Osteoblast (primary cell): ENCODE measurements around the gene CDH5. TPM values are rescaled to one million over a fixed set of nuclear protein-coding genes. Genes with fewer than 3 reads are reported as not detected.

Experiments used
- DNase-seq: peaks from one replicate; pipeline ENCODE4 v3.0.0; 2011; ENCODE audit warnings: low spot score, mixed read lengths; ENCODE audit not compliant: insufficient read length; ENCODE audit errors: missing footprints
- H2AFZ ChIP-seq: 2 replicates; pipeline ENCODE4 v1.6.0; 2011; ENCODE audit warnings: mild to moderate bottlenecking, low read length
- H3K27ac ChIP-seq: 2 replicates; pipeline ENCODE4 v1.5.1; 2011; ENCODE audit warnings: mild to moderate bottlenecking, low read depth, low read length, moderate library complexity
- H3K27me3 ChIP-seq: 2 replicates; pipeline ENCODE4 v1.6.0; 2012; ENCODE audit warnings: mild to moderate bottlenecking, control low read depth, inconsistent platforms, low read length, moderate library complexity; ENCODE audit not compliant: insufficient read depth
- H3K36me3 ChIP-seq: 2 replicates; pipeline ENCODE4 v1.5.1; 2011; ENCODE audit warnings: mild to moderate bottlenecking, low read length, control low read depth, moderate library complexity; ENCODE audit not compliant: insufficient read depth
- H3K4me1 ChIP-seq: 2 replicates; pipeline ENCODE4 v1.5.1; 2011; ENCODE audit warnings: mild to moderate bottlenecking, low read length, control low read depth, moderate library complexity; ENCODE audit not compliant: insufficient read depth
- H3K4me2 ChIP-seq: 2 replicates; pipeline ENCODE4 v1.6.0; 2011; ENCODE audit warnings: mild to moderate bottlenecking, low read length; ENCODE audit not compliant: insufficient read depth
- H3K4me3 ChIP-seq: fragments of 200-600 bp; sonication (generic); 3 replicates; pipeline ENCODE4 v1.5.1; 2012; ENCODE audit warnings: mild to moderate bottlenecking, low read length, inconsistent platforms; ENCODE audit not compliant: insufficient read depth
- H3K79me2 ChIP-seq: 2 replicates; pipeline ENCODE4 v1.6.0; 2012; ENCODE audit warnings: mild to moderate bottlenecking, low read length, control low read depth, inconsistent platforms; ENCODE audit not compliant: insufficient read depth
- H3K9me3 ChIP-seq: 2 replicates; pipeline ENCODE4 v1.5.1; 2011; ENCODE audit warnings: low read depth, low read length, control low read depth
- H4K20me1 ChIP-seq: 2 replicates; pipeline ENCODE4 v1.6.0; 2012; ENCODE audit warnings: mild to moderate bottlenecking, low read length, control low read depth; ENCODE audit not compliant: insufficient read depth
- total RNA-seq: library from RNA; depleted of rRNA; stranded (reverse); fragments of >200 nt; gene quantifications from 2 replicates; pipeline ENCODE4 v1.2.3, GENCODE V29; 2012
- TF ChIP-seq, protein P1 (sequence below): IDR thresholded peaks from 2 replicates; pipeline ENCODE4 v1.5.1; 2011; ENCODE audit warnings: mild to moderate bottlenecking, low read depth, low read length, moderate library complexity; ENCODE audit errors: extremely low read depth

CDH5 gene
- total RNA-seq, 1 donor: 0.72 TPM

DNA sequence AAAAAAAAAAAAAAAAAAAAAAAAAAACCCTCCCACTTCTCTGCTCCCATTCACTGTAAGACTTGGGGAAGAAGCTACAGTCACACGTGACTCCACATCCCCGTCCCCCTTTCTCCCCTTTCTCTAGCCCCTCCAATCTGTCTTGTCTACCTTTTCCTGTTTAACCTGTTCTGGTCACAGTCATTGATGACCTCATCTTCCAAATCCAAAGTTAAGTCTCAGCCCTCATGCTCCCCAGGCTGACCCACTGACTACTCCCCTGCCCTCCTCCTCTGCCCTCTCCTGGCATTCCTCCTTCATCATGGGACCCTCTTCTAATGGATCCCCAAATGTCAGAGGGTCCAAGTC lies 1.6 kb upstream of the CDH5 start:
- Histone ChIP-seq H3K4me3 (no peak overlapping the region), H4K20me1 (no peaks in the 10 kb centered on the region), H3K27me3 (peaks cover 31% of the 10 kb centered on the region), H3K4me1 (peaks cover 10% of the 10 kb centered on the region), H3K4me2 (peak overlapping the region; percentile 51), H3K9me3 (no peaks in the 10 kb centered on the region), H3K79me2 (no peaks in the 10 kb centered on the region), H2AFZ (no peak overlapping the region), H3K36me3 (no peaks in the 10 kb centered on the region), H3K27ac (no peak overlapping the region)
- no peak for DNase-seq
- TF ChIP-seq, protein P1, sequence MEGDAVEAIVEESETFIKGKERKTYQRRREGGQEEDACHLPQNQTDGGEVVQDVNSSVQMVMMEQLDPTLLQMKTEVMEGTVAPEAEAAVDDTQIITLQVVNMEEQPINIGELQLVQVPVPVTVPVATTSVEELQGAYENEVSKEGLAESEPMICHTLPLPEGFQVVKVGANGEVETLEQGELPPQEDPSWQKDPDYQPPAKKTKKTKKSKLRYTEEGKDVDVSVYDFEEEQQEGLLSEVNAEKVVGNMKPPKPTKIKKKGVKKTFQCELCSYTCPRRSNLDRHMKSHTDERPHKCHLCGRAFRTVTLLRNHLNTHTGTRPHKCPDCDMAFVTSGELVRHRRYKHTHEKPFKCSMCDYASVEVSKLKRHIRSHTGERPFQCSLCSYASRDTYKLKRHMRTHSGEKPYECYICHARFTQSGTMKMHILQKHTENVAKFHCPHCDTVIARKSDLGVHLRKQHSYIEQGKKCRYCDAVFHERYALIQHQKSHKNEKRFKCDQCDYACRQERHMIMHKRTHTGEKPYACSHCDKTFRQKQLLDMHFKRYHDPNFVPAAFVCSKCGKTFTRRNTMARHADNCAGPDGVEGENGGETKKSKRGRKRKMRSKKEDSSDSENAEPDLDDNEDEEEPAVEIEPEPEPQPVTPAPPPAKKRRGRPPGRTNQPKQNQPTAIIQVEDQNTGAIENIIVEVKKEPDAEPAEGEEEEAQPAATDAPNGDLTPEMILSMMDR: no peak

DNA sequence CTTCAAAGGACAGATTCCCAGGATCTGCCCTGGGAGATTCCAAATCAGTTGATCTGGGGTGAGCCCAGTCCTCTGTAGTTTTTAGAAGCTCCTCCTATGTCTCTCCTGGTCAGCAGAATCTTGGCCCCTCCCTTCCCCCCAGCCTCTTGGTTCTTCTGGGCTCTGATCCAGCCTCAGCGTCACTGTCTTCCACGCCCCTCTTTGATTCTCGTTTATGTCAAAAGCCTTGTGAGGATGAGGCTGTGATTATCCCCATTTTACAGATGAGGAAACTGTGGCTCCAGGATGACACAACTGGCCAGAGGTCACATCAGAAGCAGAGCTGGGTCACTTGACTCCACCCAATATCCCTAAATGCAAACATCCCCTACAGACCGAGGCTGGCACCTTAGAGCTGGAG lies 840 bp upstream of the CDH5 start:
- H3K4me3 ChIP-seq: no peak overlapping the region
- H3K79me2 ChIP-seq: no peaks in the 10 kb centered on the region
- peak; percentile 85 for DNase-seq
- no peaks in the 10 kb centered on the region for H3K9me3 ChIP-seq
- no peak overlapping the region for H2AFZ ChIP-seq
- TF ChIP-seq, protein P1: no peak
- H3K27me3 ChIP-seq: peaks cover 26% of the 10 kb centered on the region
- H3K4me1 ChIP-seq: peaks cover 10% of the 10 kb centered on the region
- no peaks in the 10 kb centered on the region for H4K20me1 ChIP-seq
- H3K36me3 ChIP-seq: no peaks in the 10 kb centered on the region
- no peak overlapping the region for H3K4me2 ChIP-seq
- H3K27ac ChIP-seq: no peak overlapping the region

DNA sequence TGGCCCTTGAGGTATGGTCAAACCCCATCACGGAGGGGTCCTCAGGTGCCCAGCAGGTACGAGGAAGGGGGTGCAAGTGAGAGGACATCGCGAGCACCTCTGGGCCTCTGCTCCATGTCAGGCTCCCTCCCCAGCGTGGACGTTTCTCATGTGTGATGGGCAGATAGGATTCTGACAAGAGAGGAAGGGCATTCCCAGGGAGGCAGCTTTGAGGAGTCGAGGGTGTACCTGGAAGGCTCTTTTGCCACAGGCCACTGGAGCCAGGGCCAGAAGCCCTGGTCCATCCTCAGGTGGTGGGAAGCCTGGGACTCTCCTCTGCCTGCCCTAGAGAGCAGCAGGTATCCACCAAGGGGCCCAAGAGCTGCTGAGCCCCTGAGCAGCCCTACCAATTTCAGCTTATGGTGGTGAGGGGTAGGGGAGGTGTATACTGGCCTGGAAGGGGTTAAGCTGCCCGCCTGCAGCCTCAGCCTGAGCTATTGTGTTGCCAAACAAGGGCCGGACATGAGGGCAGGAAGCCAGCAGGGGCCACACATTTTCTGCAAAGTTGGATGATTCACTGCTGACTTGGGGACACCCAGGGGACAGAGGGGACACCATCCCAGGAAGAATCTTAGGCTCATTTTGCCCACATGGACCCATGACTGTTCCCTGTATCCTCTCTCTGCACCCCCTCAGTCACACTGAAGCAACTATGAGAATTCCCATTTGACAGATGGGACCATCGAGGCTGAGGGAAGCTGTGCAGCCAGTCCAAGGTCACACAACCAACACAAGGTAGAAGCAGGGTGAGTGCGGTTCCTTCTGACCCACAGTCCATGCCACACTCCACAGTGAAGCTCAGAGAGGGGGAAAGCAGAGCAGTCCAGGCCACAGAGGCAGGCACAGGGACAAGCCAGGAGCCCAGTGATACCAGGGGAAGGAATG lies 1.7 kb downstream of the CDH5 start:
- H3K4me2 ChIP-seq: no peak overlapping the region
- no peaks in the 10 kb centered on the region for H3K79me2 ChIP-seq
- DNase-seq: no peak
- TF ChIP-seq, protein P1: no peak
- no peaks in the 10 kb centered on the region for H4K20me1 ChIP-seq
- H3K27me3 ChIP-seq: peaks cover 4% of the 10 kb centered on the region
- no peaks in the 10 kb centered on the region for H3K9me3 ChIP-seq
- no peak overlapping the region for H2AFZ ChIP-seq
- H3K4me3 ChIP-seq: no peak overlapping the region
- H3K36me3 ChIP-seq: no peaks in the 10 kb centered on the region
- H3K27ac ChIP-seq: no peak overlapping the region
- peaks cover 10% of the 10 kb centered on the region for H3K4me1 ChIP-seq

DNA sequence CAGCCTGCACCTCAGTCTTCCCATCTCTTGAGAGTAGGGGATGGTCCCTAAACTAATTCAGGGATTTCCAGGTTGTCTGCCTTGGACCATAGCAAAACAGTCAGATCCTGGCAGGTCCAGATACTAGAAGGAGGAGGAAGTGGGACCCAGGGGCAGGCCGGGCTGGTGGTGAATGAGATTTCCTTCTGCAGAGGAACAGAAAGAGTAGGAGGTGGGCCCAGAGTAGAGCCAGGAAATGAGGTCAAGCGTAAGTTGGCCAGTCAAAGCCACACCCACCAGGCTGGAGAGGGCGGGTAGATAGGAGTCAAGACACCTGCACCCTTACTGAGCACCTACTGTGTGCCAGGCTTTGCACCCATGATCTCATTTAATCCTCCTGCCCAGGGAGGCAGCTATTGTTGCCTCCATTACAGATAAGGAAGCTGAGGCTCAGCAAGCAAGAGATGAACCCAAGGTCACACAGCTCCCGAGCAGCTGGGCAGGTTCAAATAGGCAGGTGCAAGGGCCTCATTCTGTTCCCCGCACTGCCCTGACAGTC lies 2.6 kb downstream of the CDH5 start:
- TF ChIP-seq, protein P1: no peak
- H3K4me2 ChIP-seq: no peak overlapping the region
- H3K4me3 ChIP-seq: no peak overlapping the region
- H4K20me1 ChIP-seq: no peaks in the 10 kb centered on the region
- H3K4me1 ChIP-seq: peaks cover 10% of the 10 kb centered on the region
- H3K27ac ChIP-seq: no peak overlapping the region
- no peaks in the 10 kb centered on the region for H3K36me3 ChIP-seq
- no peak overlapping the region for H2AFZ ChIP-seq
- H3K79me2 ChIP-seq: no peaks in the 10 kb centered on the region
- peaks cover 3% of the 10 kb centered on the region for H3K27me3 ChIP-seq
- H3K9me3 ChIP-seq: no peaks in the 10 kb centered on the region
- DNase-seq: no peak
